Activated T-cell treated with anti-CD3 and anti-CD28 coated beads for 24 hours (primary cell): ENCODE results near the gene DUS2.
"Not testable (repeated sequence)": the region's sequence is repeated elsewhere in the genome, so short reads cannot be mapped to it uniquely, and the experiment has no call there.

Experiments used
- DNase-seq: peaks from one replicate; pipeline ENCODE4 v3.0.0-alpha.2; 2020; ENCODE audit warnings: low read depth

DUS2 gene

GRCh38 chr16:68022728-68023537 is at the start of gene DUS2, which contains the start of gene DDX28:
Gene DUS2 (plus strand): TSS chr16:68023284. CDS start chr16:68038024, 14,740 bp downstream.
Gene DDX28 (minus strand): TSS chr16:68023232. CDS start chr16:68023202, 30 bp downstream.
- DNase-seq = peak; percentile 92

GRCh38 chr16:67975321-67976105 is 47.6 kb upstream of the DUS2 start:
- no peak for DNase-seq

- no peak for DNase-seq
These were observed 46.9 kb upstream of the DUS2 start for GRCh38 chr16:67976205-67976604.

GRCh38 chr16:67977005-67977404 is 46.1 kb upstream of the DUS2 start:
- DNase-seq = no peak

- no peak for DNase-seq
These were observed 45.4 kb upstream of the DUS2 start for GRCh38 chr16:67977469-67978227.

- DNase-seq = no peak
These were observed 43.0 kb upstream of the DUS2 start, which contains the start of gene DPEP3 for GRCh38 chr16:67979955-67980678. Gene DPEP3 (minus strand): TSS chr16:67980499. CDS start chr16:67980380, 119 bp downstream.

- DNase-seq = no peak
These were observed 40.9 kb upstream of the DUS2 start for GRCh38 chr16:67982011-67982696.

- DNase-seq = no peak
These were observed 36.1 kb upstream of the DUS2 start for GRCh38 chr16:67986949-67987348.

GRCh38 chr16:67987460-67988160 is 35.5 kb upstream of the DUS2 start:
- no peak for DNase-seq

- DNase-seq = no peak
These were observed 34.4 kb upstream of the DUS2 start for GRCh38 chr16:67988675-67989074.

GRCh38 chr16:67989322-67990017 is 33.6 kb upstream of the DUS2 start:
- no peak for DNase-seq

GRCh38 chr16:67990018-67990386 is 33.1 kb upstream of the DUS2 start:
- DNase-seq = no peak

GRCh38 chr16:67992661-67993206 is 30.4 kb upstream of the DUS2 start:
- no peak for DNase-seq

- DNase-seq = peak; percentile 75
These were observed 29.7 kb upstream of the DUS2 start for GRCh38 chr16:67993207-67994039.

GRCh38 chr16:67994040-67994408 is 29.1 kb upstream of the DUS2 start:
- not testable (repeated sequence) for DNase-seq

- DNase-seq = no peak
These were observed 27.7 kb upstream of the DUS2 start for GRCh38 chr16:67995423-67995822.

- DNase-seq = no peak
These were observed 26.4 kb upstream of the DUS2 start for GRCh38 chr16:67996666-67997065.

GRCh38 chr16:67998231-67998778 is 24.8 kb upstream of the DUS2 start:
- DNase-seq = not testable (repeated sequence)
